IPS-NIHi11 (cell line): ENCODE data around the gene COL26A1.

Source experiments
- DNase-seq: peaks from one replicate; pipeline ENCODE4 v3.0.0; 2012; ENCODE audit warnings: mixed read lengths, low spot score

COL26A1 gene

DNA sequence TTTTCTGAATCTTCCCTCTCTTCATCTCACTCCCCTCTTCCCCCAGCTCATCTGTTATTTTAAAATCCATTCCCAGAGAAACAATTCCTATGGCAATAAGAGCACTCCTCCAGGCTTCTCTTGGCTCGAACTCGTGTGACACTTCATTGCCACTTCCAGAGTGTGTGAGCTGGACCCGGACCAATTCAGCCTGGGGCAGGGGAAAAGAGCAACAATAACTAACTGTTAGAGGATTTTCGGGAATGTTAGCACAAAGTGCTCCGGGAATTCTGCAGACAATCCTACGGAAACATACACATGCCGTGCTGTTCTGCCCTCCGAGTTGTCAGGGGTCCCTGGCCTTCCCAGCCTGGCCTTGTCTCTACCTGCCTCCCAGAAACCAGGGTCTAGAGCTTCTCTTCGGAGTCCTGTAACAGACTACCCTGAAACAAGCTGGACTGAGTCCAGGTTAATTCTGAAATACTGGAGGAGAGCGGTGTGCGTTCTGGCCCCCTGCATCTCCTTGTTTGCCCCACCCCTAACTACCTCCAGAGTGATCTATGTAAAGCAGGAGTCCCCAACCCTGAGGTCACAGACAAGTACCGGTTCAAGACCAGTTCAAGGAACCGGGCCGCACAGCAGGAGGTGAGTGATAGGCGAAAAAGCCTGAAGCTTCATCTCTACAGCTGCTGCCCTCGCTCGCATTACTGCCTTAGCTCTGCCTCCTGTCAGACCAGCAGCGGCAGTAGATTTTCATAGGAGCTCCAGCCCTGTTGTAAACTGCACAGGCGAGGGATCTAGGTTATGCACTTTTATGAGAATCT, 11.3 kb downstream of the COL26A1 start:
- no peak for DNase-seq

DNA sequence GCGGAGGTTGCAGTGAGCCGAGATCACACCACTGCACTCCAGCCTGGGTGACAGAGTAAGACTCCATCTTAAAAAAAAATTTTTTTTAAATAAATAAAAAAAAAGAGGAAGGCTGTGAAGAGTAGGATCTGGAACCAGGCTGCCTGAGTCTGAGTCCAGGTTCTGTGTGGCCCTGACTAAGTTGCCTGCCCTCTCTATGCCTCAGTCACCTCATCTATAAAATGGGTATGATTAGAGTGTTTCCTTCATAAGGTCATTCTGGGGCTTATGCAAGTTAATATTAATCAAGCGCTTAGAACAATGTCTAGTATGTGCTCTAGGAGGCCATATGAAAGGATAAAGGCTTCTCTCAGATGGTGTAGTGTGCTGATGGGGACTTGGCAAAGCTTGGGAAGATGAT, 12.3 kb downstream of the COL26A1 start:
- DNase-seq: no peak

DNA sequence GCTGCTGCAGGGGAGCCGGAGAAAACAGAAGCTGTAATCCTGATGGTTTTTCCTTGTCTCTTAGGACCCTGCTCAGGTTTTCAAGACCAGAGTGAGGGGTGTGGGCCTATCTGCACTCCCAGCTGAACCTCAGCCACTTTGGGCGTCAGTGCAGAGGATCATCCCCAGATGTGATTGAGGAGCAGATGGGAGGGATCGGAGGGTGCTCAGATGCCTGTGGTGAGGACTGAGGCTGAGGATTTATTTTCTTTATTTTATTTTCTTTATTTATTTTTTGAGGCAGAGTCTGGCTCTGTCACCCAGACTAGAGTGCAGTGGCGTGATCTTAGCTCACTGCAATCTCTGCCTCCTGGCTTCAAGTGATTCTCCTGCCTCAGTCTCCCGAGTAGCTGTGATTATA, 13.9 kb downstream of the COL26A1 start:
- no peak for DNase-seq

DNA sequence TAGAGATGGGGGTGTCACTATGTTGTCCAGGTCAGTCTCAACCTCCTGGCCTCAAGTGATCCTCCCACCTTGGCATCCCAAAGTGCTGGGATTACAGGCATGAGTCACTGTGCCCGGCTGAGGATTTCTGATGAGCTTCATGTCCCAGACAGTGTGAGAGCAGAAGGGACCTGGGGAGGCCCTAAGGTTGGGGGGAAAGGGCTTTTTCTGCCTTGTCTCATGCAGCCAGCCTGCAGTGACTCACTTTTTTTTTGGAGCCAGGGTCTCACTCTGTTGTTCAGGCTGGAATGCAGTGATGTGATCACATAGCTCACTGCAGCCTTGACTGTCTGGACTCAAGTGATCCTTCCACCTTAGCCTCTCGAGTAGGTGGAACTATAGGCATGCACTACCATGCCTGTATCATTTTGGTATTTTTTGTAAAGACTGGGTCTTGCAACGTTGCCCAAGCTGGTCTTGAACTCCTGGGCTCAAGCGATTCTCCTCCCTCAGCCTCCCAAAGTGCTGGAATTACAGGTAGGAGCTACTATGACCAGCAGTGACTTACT, 14.6 kb downstream of the COL26A1 start:
- DNase-seq: no peak

DNA sequence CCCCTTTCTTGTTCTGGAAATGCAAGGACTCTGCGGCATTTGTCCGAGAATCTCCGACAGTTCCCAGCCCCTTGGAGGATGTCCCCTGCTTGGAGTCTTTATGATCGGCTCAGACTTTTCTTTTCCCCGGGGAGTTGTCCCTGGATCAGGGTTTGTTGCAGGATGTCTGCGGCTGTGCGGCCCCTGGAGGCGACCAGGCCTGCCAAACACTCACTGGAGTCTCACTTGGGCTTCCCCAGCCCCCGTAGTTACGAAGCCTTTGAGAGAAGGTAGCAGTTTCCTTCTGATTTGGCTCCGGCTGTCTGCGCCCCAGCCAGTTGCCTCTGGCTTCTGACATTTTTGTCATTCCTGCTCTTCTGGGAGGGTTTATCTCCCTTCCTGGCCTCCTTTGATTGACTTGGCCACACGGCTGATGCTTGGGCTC, 16.1 kb downstream of the COL26A1 start:
- peak; percentile 69 for DNase-seq

DNA sequence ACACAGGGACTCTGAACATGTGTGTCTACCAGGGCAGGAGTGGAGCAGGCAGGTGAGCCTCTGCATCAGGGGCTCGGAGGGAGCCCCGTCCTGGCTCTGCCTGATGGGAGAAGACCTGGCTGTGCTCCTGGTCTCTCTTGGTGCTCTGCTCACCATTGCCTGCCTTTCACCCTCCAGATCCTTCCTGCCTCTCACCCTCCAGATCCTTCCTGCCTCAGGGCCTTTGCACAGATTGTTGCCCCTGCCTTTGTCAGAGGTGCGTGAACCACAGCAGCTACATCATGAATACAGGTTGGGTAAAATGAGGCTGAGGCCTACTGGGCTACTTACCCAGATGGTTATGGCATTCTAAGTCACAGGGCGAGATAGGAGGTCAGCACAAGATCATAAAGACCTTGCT, 16.6 kb downstream of the COL26A1 start:
- no peak for DNase-seq

DNA sequence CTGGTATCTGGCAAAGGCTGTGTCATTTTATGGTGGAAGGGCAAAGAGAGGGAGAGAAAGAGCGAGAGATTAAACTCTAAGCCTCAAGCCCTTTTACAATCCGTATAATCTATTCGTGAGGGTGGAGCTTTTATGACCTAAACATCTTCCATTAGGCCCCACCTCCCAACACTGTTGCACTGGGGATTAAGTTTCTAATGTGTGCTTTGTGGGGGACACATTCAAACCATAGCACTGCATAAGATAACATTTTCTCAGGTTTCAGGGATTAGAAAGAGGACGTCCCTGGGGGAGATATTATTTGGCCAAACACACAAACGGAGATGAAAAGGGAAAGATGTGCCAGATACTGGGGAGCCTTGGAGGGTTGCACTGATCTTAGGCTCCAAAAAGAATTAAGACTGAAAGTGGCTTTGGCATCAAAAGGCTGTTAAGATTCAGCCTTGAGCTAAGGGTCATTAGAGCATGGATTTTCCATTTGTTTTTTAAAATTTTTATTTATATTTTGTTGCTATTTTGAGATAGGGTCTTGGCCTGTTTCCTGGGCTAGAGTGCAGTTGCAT, 19.0 kb downstream of the COL26A1 start:
- DNase-seq: no peak

DNA sequence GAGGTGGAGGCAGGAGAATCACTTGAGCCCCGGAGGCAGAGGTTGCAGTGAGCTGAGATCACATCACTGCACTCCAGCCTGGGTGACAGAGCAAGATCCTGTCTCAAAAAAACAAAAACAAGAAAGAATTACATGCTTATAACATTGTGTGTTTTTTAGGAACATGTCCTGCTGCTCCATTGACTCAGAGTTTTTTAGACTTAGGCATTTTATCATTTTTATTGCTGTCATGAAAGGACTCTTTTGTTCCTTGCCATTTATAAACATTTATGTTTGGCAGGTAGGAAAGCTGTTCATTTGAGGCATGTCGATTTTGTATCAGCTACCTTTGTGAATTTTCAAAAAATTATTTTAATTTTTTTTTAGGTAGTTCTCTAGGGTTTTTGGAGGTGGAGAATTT, 20.3 kb downstream of the COL26A1 start:
- no peak for DNase-seq

DNA sequence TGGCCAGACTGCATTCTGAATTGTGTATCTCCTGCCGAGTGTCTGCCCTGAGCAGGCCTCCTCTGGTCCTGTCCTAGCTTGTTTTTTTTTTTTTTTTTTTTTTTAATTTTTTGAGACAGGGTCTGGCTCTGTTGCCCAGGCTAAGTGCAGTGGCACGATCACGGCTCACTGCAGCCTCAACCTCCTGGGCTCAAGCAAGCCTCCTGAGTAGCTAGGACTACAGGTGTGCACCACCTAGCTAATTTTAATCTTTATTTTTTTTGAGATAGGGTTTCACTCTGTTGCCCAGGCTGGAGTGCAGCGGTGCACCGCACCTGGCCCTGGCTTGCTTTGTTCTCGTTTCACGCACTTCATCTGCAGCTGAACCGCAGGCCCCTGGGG, 23.5 kb downstream of the COL26A1 start:
- DNase-seq: no peak

DNA sequence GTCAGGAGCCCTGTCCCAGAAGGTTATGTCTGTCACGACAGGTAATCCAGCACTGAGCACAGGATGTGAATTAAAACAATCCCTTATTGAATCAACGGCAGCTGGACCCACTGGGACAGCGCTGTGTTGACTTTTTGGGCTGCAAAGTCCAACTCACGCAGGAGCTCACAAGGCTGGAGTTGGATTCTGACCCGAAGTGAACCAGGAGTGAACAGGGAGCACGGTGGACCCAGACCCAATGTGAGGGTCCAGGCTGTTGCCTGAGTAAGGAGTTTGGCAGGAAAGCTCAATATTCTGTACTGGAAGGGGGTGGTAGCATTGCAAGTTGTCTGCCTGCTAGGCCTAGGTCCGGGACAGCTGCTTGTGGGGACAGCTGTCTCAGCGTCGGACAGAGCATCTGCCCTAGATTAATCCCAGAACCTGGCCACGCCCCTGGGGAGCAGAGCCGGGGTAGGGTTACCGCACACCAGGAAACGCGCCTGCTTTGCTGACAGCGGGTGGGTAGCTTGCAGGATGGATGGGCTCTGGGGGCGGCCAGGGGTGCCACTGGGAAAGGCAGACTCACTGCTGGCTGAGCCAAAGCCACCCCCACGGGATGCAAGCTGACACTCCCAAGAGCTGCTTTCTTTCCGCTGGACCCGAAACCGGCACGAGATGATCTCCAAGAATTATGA, 24.0 kb downstream of the COL26A1 start:
- DNase-seq: peak; percentile 76

DNA sequence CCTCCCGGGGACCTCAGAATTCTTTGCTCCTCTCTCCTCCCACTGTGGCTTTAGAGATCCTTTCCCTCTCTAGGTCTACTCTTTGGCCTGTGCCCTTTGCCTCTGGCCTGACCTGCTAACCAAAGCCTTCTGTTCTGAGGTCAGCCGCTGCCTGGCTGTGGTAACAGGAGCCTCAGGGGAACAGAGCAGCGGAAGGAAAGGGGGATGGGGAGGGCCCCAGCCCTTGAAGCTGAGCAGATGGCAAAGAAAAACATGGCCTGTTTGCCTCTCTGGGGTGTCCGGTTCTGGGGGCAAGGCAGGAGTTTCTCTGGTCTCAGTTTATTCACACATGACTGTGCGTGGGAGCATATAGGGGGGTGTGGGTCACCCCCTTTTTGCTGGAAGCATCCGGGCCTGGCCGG, 28.2 kb downstream of the COL26A1 start:
- peak; percentile 76 for DNase-seq

DNA sequence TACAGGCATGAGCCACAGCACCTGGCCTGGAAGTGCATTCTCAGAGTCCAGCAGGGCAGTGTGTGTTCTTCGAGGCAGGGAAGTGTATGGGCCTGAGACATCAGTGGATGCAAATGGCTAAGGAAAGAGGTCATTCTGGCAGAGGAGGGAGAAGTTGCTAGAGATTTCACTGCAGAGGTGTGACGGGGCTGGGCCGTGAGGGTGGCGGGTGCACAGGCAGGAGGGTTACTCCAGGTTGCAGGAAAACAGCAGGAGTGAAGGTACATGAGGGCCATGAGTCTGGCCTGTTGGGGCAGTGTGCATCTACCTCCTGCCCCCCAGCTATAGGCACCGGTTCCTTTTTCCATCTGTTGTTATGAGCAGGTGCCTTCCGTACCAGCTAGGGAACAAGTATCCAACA, 29.3 kb downstream of the COL26A1 start:
- DNase-seq: no peak

DNA sequence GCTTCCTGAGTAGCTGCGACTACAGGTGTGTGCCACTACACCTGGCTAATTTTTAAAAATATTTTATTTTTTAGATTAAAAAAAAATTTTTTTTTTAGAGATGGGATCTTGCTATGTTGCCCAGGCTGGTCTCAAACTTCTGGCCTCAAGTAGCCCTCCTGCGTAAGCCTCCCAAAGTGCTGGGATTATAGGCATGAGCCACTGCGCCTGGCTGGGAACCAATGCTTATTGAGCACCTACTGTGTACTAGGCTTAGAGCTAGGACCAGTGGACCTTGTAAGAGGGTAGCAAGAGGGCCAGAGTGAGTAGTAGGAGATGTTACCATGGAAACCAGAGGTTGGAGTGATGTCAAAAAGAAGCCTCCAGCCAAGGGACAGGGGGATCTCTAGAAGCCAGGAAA, 31.2 kb downstream of the COL26A1 start:
- DNase-seq: no peak

DNA sequence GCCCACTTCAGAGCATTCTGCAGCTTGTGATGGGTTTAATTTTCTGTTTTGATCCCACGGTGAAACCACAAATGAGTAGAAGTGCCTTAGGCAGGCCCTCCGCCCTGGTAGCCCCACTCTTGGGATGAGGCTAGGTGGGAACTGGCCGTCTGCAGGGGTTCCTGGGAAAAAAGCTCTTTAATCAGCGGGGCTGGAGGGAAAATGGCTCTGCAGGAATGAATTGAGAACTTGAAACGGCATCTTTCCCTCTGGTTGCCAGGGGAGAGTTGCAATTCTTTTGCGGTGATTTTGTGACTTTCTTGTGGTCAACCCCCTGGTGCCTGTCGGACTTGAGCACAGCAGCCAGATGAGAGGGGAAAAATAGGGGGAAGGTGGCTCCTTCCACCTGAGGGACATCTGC, 32.7 kb downstream of the COL26A1 start:
- no peak for DNase-seq

DNA sequence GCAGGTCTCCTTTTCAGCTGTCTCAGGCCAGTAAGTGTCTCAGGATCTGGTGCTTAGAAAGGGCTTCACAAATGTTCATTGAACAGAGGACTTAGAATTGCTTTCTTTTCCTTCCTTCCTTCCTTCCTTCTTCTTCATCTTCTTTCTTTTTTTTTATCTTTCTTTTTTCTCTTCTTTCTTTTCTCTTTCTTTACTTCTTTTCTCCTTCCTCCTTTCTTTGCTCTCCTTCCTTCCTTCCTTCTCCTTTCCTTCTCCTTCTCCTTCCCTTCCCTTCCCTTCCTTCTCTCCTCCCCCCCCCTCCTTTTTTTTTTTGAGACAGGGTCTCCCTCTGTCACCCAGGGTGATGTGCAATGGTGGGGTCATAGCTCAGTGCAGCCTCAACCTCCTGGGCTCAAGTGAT, 34.6 kb downstream of the COL26A1 start:
- no peak for DNase-seq

DNA sequence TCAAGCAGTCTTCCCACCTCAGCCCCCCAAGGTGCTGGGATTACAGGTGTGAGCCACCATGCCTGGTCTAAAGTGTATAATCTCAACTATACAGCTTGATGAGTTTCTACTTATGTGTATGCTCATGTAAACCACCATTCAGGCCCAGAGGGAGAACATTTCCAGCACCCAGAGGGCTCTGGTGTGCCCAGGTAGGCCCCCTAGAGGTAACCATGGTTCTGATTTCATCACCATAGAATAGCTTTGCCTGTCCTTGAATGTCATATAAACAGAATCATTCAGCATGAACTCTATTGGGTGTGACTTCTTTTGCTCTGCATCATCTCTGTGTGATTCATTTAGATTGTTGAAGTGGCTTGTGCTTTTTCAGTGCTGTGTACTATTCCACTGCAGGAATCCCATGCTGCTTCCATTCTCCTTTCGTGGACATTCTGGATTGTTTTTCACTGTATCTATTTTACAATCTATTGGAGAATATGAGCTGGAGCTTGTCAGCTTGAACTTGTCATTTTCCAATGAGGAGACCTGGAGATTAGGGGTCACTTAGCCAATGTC, 35.2 kb downstream of the COL26A1 start:
- DNase-seq: no peak

DNA sequence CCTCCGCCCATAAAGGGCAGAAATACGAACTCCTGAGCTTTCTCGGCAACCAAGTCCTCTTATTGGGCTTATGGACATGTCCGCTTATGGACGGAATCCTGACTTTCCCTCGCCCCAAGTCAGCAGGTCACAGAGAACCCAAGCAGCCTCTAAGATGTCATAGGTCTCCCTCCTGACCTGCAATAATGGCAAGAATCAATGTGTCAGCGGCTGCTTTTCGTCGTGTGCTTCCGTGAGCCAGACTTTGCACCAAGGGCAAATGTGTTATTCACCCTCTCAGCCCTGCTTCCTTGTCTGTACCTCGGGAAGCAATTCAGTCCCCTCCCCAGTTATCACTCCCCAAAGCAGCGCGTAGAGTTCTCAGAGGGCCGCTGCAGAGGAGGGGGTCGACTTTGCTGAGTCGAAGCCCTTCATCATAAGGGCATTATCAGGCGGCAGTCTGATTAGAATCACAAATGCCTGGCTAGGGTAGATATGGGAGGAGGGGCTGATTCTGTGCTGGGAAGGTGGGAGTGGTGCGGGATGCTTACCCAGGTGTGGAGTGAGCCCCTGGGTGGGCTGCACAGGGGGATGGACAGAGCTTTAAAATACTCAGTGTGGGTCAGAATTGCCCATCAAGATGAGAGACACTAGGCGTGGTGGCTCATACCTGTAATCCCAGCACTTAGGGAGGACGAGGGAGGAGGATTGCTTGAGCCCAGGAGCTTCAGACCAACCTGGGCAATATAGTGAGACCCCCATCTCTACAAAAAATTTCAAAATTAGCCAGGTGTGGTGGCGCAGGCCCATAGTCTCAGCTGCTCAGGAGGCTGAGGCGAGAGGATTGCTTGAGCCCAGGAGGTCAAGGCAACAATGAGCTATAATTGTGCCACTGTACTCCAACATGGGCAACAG, 36.0 kb downstream of the COL26A1 start:
- no peak for DNase-seq

DNA sequence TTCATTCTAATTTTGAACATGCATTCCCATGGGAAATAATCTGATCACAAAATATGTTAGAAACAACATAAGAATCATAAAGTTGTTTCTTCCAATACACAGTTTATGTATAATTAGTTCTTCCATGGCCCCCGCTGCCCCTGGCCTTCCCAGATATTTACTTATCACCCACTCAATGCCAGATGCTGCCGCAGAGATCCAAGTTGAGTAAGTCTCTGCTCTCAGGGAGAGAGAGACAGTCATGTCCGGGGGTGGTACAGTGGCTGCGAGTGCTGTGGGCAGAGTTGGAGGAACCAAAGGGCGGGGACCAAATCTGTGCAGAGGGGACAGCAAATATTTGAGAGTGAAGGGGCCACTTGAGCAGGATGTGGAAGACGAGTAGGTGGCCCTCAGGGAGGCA, 37.1 kb downstream of the COL26A1 start:
- no peak for DNase-seq

DNA sequence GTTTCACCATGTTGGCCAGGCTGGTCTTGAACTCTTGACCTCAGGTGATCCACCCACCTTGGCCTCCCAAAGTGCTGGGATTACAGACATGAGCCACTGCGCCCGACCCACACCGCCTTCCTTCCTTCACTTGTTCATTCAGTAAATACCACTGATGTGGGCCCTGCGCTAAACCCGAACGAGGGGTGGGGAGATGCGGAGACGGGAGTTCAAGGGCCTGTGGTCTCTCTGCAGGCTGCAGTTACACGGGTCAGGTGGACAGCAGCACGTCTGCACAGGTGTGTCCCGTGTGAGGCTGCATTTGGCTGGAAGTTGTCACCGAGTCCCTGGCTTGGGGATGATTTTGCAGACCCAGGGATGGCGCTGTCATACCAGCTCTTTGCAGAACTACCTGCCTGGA, 38.1 kb downstream of the COL26A1 start:
- no peak for DNase-seq

DNA sequence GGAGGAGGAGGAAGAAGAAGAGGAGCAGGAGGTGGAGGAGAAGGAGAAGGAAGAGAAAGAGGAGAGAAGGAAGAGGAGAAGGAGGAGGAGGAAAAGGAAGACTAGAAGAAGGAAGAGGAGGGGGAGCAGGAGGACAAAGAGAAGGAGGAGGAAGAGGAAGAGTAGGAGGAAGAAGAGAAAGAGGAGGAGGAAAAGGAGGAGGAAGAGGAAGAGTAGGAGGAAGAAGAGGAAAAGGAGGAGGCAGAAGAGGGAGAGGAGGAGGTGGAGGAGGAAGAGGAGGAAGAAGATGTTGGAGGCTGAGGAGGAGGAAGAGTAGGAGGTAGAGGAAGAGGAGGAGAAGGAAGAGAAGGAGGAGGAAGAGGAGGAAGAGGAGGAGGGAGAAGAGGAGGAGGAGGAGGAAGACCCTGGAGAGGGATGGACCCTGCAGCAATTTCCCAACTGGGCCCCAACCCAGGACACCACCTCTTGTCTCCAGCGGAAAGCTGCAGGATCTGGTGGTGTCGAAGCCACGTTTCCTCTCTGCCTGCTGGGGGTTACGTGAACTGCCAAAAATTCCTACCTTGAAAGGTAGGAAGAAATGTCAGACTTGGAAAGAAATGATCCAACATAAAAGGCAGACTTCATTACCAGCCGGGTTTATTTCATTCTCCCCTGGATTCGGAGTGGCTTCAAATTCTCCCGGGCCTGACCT, 38.9 kb downstream of the COL26A1 start:
- DNase-seq: no peak

DNA sequence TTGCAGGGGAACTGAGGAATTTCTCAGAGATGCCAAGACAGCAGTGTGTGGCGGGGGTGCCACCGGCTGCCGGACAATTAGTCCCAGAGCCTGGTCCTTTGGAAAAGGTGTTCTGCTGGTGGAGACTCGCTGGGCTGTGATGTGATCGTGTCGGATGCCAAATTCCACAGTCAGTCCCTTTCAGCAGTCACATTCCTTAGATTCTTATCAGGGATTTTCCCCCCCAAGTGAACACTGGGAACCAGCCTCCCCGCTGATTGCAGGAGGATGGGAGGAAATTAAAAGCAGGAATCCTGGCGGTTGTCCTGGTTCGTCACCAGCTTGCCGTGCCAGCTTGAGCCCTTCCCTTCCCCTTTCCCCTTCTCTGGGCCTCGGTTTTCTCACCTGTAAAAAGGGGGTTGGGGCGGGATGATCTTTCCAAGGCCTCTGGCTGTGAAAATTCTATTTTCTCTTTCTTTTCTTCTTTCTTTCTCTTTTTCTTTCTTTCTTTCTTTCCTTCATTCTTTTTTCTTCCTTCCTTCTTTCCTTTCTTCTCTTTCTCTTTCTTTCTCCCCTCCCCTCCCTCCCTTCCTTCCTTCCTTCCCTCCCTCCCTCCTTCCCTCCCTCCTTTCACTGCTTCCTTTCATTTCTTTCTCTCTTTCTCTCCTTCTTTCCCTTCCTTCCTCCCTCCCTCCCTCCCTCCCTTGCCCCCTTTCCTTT, 39.6 kb downstream of the COL26A1 start:
- DNase-seq: peak; percentile 84
